Spleen (tissue), 11 donors: ENCODE measurements around the gene TMTC2. TPM values are rescaled to one million over a fixed set of nuclear protein-coding genes. Genes with fewer than 3 reads are reported as not detected.

Experiments
- DNase-seq: peaks from one replicate; pipeline ENCODE4 v3.0.0-alpha.2; 2020
- H3K27ac ChIP-seq, 8 donors: fragments of 200-600 bp; sonication (generic) in 7 of 8; 1 replicate in 4 of 8; 2 replicates in 4 of 8; pipeline versions ENCODE4 v1.5.0 to v1.8.0; 2016 to 2021; ENCODE audit warnings: inconsistent platforms in 4 of 8, mild to moderate bottlenecking in 4 of 8, moderate library complexity in 1 of 8
- H3K27me3 ChIP-seq, 7 donors: fragments of 200-600 bp; sonication (generic) in 6 of 7; replicated peaks in 1 of 7; 1 replicate in 4 of 7; 2 replicates in 3 of 7; pipeline versions ENCODE4 v1.5.0 to v1.8.0; 2016 to 2021; ENCODE audit warnings: inconsistent platforms in 3 of 7, mild to moderate bottlenecking in 1 of 7
- H3K36me3 ChIP-seq, 6 donors: fragments of 200-600 bp; sonication (generic) in 5 of 6; 1 replicate in 4 of 6; 2 replicates in 2 of 6; pipeline versions ENCODE4 v1.5.0 to v1.8.0; 2016 to 2021; ENCODE audit warnings: inconsistent platforms in 2 of 6
- H3K4me1 ChIP-seq, 6 donors: fragments of 200-600 bp; sonication (generic) in 5 of 6; 1 replicate in 3 of 6; 2 replicates in 3 of 6; pipeline versions ENCODE4 v1.5.0 to v1.8.0; 2016 to 2021; ENCODE audit warnings: inconsistent platforms in 3 of 6
- H3K4me3 ChIP-seq, 8 donors: fragments of 200-600 bp; sonication (generic) in 7 of 8; 1 replicate in 4 of 8; 2 replicates in 4 of 8; pipeline versions ENCODE4 v1.5.0 to v1.8.0; 2016 to 2021; ENCODE audit warnings: inconsistent platforms in 4 of 8, mild to moderate bottlenecking in 4 of 8, moderate library complexity in 2 of 8
- H3K9me3 ChIP-seq, 8 donors: fragments of 200-600 bp; sonication (generic) in 7 of 8; 1 replicate in 4 of 8; 2 replicates in 4 of 8; pipeline versions ENCODE4 v1.5.0 to v1.8.0; 2016 to 2021; ENCODE audit warnings: inconsistent platforms in 4 of 8
- POLR2A ChIP-seq, 3 donors: fragments of 450-650 bp; IDR thresholded peaks; one replicate each; pipeline ENCODE4 v1.5.1; 2017; ENCODE audit warnings: antibody characterized with exemption in 3 of 3, mild to moderate bottlenecking in 1 of 3
- POLR2AphosphoS5 ChIP-seq, 3 donors: sonication (generic); formaldehyde crosslinking; IDR thresholded peaks; one replicate each; pipeline ENCODE4 v1.5.1; 2017; ENCODE audit warnings: antibody characterized with exemption in 3 of 3
- WGBS, 5 donors: extraction: QIAGEN DNeasy Blood & Tissue Kit in 3 of 5; methylation state at CpG; one replicate each; pipeline versions ENCODE4 v1.1.5 to v1.1.7; 2013 to 2018; 5-methylcytosine and 5-hydroxymethylcytosine counted together
- intact Hi-C: fragments of 100-400 bp; cut with DNase I; formaldehyde crosslinking; loops from one replicate; pipeline ENCODE4 v1.15.0; 2023; ENCODE audit warnings: low total_unique reads
- polyA plus RNA-seq, 3 donors: library from polyadenylated mRNA; stranded (reverse); fragments of 200-250 nt; gene quantifications; one replicate each; pipeline ENCODE4 v1.2.1, GENCODE V29; 2013
- total RNA-seq, 7 donors: library from RNA; depleted of rRNA in 3 of 7; stranded (reverse); fragments of >200 nt in 3 of 7; fragmentation: NEBNext Ultra II Directional in 4 of 7; extraction: Animal tissue kit (Norgen Biotek cat#: 25700) in 4 of 7; gene quantifications; one replicate each; pipeline versions ENCODE4 v1.1.0 to v1.2.1, GENCODE V29; 2016 to 2021
- TF ChIP-seq, protein P1 (sequence below), 11 experiments: fragments of 200-600 bp in 7 of 11; fragments of 450-650 bp in 4 of 11; sonication (generic) in 4 of 11; IDR thresholded peaks in 8 of 11; conservative IDR thresholded peaks in 3 of 11; 1 replicate in 7 of 11; 2 replicates in 4 of 11; pipeline versions ENCODE4 v1.4.0 to v1.8.0; 2016 to 2021; ENCODE audit warnings: antibody characterized with exemption in 11 of 11, inconsistent platforms in 4 of 11, mild to moderate bottlenecking in 1 of 11
- donor health status: healthy with polysubstance abuse.
- donor health status: DM: no; HTN: no; CAD: no; lungs with moderate emphysema.
- donor health status: DM: no; HTN: no; CAD: no.
- donor health status: Bipolar disorder and iron deficiency.
- donor health status: healthy.
- donor health status: DM: no; HTN: no; CAD: no.
- donor health status: DM: yes; HTN: yes; CAD: no.

TMTC2 gene
- total and polyA plus RNA-seq, 10 donors: 0.74 to 8.5 (median 4.0) TPM

DNA sequence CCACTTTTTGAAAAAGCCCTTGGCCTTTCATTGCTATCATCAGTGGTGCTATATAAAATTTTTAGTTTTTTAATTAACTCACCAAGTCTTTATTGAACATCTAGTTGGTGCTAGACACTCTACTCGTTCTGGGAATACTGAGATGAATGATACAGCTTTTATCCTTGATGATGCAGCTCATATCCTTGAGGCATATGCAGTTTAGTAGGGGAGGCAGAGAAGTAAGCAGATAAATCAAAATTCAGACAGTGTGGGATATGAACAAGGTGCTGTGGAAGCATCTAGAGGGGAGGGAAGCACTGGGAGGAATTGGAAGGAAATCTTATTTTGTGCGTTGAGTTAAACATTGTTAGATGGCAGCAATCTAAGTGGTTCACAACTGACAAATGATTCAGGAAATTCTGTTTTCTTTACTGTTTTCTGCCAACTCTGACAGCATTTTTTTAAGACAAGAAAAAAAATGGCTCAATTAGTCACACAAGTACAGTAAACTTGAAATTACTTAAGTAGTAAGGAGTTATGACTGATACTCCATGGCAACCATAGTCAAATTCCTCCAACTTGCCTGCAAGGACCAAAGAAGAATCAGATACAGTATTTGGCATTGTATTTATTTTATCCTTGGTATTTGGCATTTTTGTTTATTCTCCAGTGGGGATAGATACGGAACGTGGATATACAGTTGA lies 119.2 kb downstream of the TMTC2 start:
- 85 to 91% (median 89%) methylated on average over 4 of the region's 4 CpGs for WGBS, 5 donors
- Histone ChIP-seq H3K27ac (no peak overlapping the region), H3K36me3 (no peaks in the 10 kb centered on the region), H3K27me3 (no peaks in the 10 kb centered on the region), H3K4me1 (no peaks in the 10 kb centered on the region), H3K9me3 (peaks cover 0 to 5% (median 0%) of the 10 kb centered on the region in 8 donors), H3K4me3 (no peak overlapping the region)
- intact Hi-C loops: no loop called here
- DNase-seq: no peak
- TF ChIP-seq POLR2A (IDR thresholded peaks at IDR 0.05) (no peak), POLR2AphosphoS5 (IDR thresholded peaks at IDR 0.05) (no peak)
- TF ChIP-seq, protein P1, sequence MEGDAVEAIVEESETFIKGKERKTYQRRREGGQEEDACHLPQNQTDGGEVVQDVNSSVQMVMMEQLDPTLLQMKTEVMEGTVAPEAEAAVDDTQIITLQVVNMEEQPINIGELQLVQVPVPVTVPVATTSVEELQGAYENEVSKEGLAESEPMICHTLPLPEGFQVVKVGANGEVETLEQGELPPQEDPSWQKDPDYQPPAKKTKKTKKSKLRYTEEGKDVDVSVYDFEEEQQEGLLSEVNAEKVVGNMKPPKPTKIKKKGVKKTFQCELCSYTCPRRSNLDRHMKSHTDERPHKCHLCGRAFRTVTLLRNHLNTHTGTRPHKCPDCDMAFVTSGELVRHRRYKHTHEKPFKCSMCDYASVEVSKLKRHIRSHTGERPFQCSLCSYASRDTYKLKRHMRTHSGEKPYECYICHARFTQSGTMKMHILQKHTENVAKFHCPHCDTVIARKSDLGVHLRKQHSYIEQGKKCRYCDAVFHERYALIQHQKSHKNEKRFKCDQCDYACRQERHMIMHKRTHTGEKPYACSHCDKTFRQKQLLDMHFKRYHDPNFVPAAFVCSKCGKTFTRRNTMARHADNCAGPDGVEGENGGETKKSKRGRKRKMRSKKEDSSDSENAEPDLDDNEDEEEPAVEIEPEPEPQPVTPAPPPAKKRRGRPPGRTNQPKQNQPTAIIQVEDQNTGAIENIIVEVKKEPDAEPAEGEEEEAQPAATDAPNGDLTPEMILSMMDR (IDR thresholded peaks at IDR 0.05 in 8 of 11, conservative IDR thresholded peaks at IDR 0.05 in 3 of 11): no peak

DNA sequence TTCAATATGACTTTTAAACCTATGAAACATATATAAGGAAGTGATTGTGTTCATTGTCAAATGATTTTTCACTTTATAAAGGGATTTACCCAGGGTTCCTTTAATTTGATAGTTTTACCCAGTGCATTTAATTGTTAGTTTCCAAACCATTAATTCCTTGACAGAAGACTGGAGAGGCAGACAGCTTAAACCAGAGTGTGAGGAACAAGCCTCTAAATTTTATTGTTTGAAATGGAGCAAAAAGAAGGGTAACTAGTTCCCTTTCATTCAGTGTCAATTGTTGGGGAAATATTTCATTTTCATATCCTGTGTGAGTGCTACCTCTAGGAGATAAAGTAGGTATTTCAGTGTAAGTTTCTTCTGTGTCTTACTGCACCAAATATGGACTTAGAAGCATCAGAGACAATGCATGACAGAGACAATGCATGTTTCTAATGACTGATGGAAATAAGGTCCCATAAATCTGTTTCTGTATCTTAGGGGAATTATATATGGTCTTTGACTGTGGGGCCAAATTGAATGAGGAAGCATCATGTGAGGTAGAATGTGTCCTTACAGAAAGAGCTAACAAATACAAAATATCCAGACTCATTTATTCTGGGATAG lies 120.5 kb downstream of the TMTC2 start:
- no peaks in the 10 kb centered on the region for H3K4me1 ChIP-seq
- DNase-seq: no peak
- peaks cover 0 to under 1% (median 0%) of the 10 kb centered on the region in 8 donors for H3K9me3 ChIP-seq
- H3K36me3 ChIP-seq: no peaks in the 10 kb centered on the region
- no peak overlapping the region for H3K27ac ChIP-seq
- intact Hi-C loops: no loop called here
- H3K27me3 ChIP-seq: no peaks in the 10 kb centered on the region
- no peak for TF ChIP-seq POLR2AphosphoS5 (IDR thresholded peaks at IDR 0.05)
- TF ChIP-seq POLR2A (IDR thresholded peaks at IDR 0.05): no peak
- TF ChIP-seq, protein P1 (IDR thresholded peaks at IDR 0.05 in 8 of 11, conservative IDR thresholded peaks at IDR 0.05 in 3 of 11): no peak
- H3K4me3 ChIP-seq: no peak overlapping the region

DNA sequence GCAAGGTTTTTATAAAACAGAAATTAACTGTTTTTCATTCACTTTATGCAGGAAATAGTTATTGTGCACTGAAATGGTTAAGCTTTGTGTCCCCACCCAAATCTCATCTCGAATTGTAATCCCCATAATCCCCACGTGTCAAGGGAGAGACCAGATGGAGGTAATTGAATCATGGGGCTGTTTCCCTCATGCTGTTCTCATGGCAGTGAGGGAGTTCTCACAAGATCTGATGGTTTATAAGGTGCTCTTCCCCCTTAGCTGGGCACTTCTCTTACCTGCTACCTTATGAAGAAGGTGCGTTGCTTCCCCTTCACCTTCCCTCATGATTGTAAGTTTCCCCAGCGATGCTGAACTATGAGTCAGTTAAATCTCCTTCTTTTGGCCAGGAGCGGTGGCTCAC lies 123.9 kb downstream of the TMTC2 start:
- Histone ChIP-seq H3K36me3 (no peaks in the 10 kb centered on the region), H3K27me3 (no peaks in the 10 kb centered on the region), H3K4me1 (no peaks in the 10 kb centered on the region), H3K27ac (no peak overlapping the region), H3K9me3 (no peaks in the 10 kb centered on the region), H3K4me3 (no peak overlapping the region)
- DNase-seq: no peak
- intact Hi-C loops: no loop called here
- TF ChIP-seq POLR2AphosphoS5 (IDR thresholded peaks at IDR 0.05) (no peak), POLR2A (IDR thresholded peaks at IDR 0.05) (no peak)
- TF ChIP-seq, protein P1 (IDR thresholded peaks at IDR 0.05 in 8 of 11, conservative IDR thresholded peaks at IDR 0.05 in 3 of 11): no peak
- WGBS, 5 donors: 86 to 92% (median 88%) methylated on average over 5 of the region's 5 CpGs

DNA sequence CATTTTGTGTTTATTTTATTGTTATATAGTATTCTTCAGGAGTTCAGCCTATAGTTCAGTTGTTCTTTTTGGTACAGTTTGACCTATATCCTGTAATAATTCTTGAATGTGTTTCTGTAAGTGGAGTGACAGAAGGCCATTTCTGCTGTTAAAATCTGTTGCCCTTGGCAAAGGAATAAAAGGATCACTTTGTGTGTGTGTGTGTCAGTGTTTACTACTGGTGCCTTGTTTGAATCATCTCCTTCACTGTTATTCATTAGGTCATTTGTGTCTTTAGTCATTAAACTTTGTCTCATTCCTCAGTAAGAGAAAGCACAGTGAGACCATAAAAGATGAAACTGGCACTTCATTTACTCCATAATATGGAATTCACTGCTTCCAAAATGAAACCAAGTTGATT lies 130.7 kb downstream of the TMTC2 start:
- intact Hi-C loops: no loop called here
- H3K27me3 ChIP-seq: no peaks in the 10 kb centered on the region
- H3K9me3 ChIP-seq: no peaks in the 10 kb centered on the region
- DNase-seq: no peak
- no peaks in the 10 kb centered on the region for H3K4me1 ChIP-seq
- no peak overlapping the region for H3K4me3 ChIP-seq
- no peak overlapping the region for H3K27ac ChIP-seq
- TF ChIP-seq POLR2A (IDR thresholded peaks at IDR 0.05): no peak
- no peak for TF ChIP-seq POLR2AphosphoS5 (IDR thresholded peaks at IDR 0.05)
- TF ChIP-seq, protein P1 (IDR thresholded peaks at IDR 0.05 in 8 of 11, conservative IDR thresholded peaks at IDR 0.05 in 3 of 11): no peak
- H3K36me3 ChIP-seq: no peaks in the 10 kb centered on the region
